H9 (cell line): ENCODE measurements around the gene CHST8. TPM values are rescaled to one million over a fixed set of nuclear protein-coding genes. Genes with fewer than 3 reads are reported as not detected.

Source experiments
- DNase-seq: peaks from one replicate; pipeline ENCODE4 v3.0.0-alpha.2; 2017
- H2AFZ ChIP-seq: one replicate; pipeline ENCODE4 v1.6.1; 2013; ENCODE audit warnings: mild to moderate bottlenecking, low read length, control low read depth, moderate library complexity
- H2AK5ac ChIP-seq: 2 replicates; pipeline ENCODE4 v1.6.1; 2013; ENCODE audit warnings: low read length, control low read depth, mixed read lengths; ENCODE audit not compliant: insufficient read length
- H2BK120ac ChIP-seq: one replicate; pipeline ENCODE4 v1.6.1; 2013; ENCODE audit warnings: low read depth, mild to moderate bottlenecking, low read length, control low read depth, inconsistent platforms; ENCODE audit not compliant: poor library complexity, severe bottlenecking
- H2BK12ac ChIP-seq: 2 replicates; pipeline ENCODE4 v1.6.1; 2013; ENCODE audit warnings: low read length, control low read depth, mixed read lengths, low read depth; ENCODE audit not compliant: insufficient read length
- H2BK15ac ChIP-seq: 2 replicates; pipeline ENCODE4 v1.6.1; 2013; ENCODE audit warnings: low read depth, low read length, control low read depth
- H2BK20ac ChIP-seq: one replicate; pipeline ENCODE4 v1.6.1; 2013; ENCODE audit warnings: low read depth, mild to moderate bottlenecking, low read length, control low read depth, inconsistent platforms; ENCODE audit not compliant: poor library complexity, severe bottlenecking
- H2BK5ac ChIP-seq: 2 replicates; pipeline ENCODE4 v1.6.1; 2013; ENCODE audit warnings: low read length, control low read depth, mixed read lengths; ENCODE audit not compliant: insufficient read length
- H3K14ac ChIP-seq: 2 replicates; pipeline ENCODE4 v1.6.1; 2013; ENCODE audit warnings: low read length, control low read depth; ENCODE audit not compliant: insufficient read depth
- H3K18ac ChIP-seq: 2 replicates; pipeline ENCODE4 v1.6.1; 2013; ENCODE audit warnings: low read depth, mild to moderate bottlenecking, mixed read lengths, low read length, control low read depth; ENCODE audit not compliant: insufficient read length
- H3K23ac ChIP-seq: 2 replicates; pipeline ENCODE4 v1.6.1; 2013; ENCODE audit warnings: low read length, control low read depth, mixed read lengths, low read depth; ENCODE audit not compliant: insufficient read length
- H3K23me2 ChIP-seq: 2 replicates; pipeline ENCODE4 v1.6.1; 2013; ENCODE audit warnings: low read depth, mild to moderate bottlenecking, mixed read lengths, low read length, control low read depth; ENCODE audit not compliant: insufficient read length, poor library complexity, severe bottlenecking
- H3K27ac ChIP-seq: 2 replicates; pipeline ENCODE4 v1.5.1; 2013; ENCODE audit warnings: low read length, control low read depth, mixed read lengths, low read depth; ENCODE audit not compliant: insufficient read length
- H3K27me3 ChIP-seq: 2 replicates; pipeline ENCODE4 v1.6.1; 2013; ENCODE audit warnings: low read length, control low read depth, inconsistent platforms; ENCODE audit not compliant: insufficient read depth
- H3K4ac ChIP-seq: 2 replicates; pipeline ENCODE4 v1.6.1; 2013; ENCODE audit warnings: low read depth, mild to moderate bottlenecking, control low read depth, inconsistent platforms, low read length, moderate library complexity
- H3K4me1 ChIP-seq: 2 replicates; pipeline ENCODE4 v1.6.1; 2013; ENCODE audit warnings: low read length, control low read depth, inconsistent platforms; ENCODE audit not compliant: insufficient read depth
- H3K4me2 ChIP-seq: 2 replicates; pipeline ENCODE4 v1.6.1; 2013; ENCODE audit warnings: low read length, control low read depth, mixed read lengths; ENCODE audit not compliant: insufficient read length, insufficient read depth
- H3K56ac ChIP-seq: 2 replicates; pipeline ENCODE4 v1.6.1; 2013; ENCODE audit warnings: low read depth, mild to moderate bottlenecking, mixed read lengths, low read length, control low read depth; ENCODE audit not compliant: insufficient read length
- H3K79me1 ChIP-seq: 2 replicates; pipeline ENCODE4 v1.6.1; 2013; ENCODE audit warnings: low read depth, mild to moderate bottlenecking, moderate library complexity, low read length, control low read depth, inconsistent platforms; ENCODE audit not compliant: insufficient read depth, poor library complexity, severe bottlenecking
- H3K79me2 ChIP-seq: 2 replicates; pipeline ENCODE4 v1.6.1; 2013; ENCODE audit warnings: low read length, control low read depth, inconsistent platforms; ENCODE audit not compliant: insufficient read depth
- H3K9ac ChIP-seq: 2 replicates; pipeline ENCODE4 v1.6.1; 2013; ENCODE audit warnings: low read length, control low read depth, mixed read lengths; ENCODE audit not compliant: insufficient read length; ENCODE audit errors: extremely low read depth
- H3K9me3 ChIP-seq: one replicate; pipeline ENCODE4 v1.6.1; 2013; ENCODE audit warnings: low read depth, low read length, inconsistent platforms; ENCODE audit not compliant: control insufficient read depth
- H3T11ph ChIP-seq: one replicate; pipeline ENCODE4 v1.6.1; 2013; ENCODE audit warnings: mild to moderate bottlenecking, low read length, control low read depth, inconsistent platforms
- H4K20me1 ChIP-seq: one replicate; pipeline ENCODE4 v1.6.1; 2013; ENCODE audit not compliant: control insufficient read depth, insufficient read length, insufficient read depth
- H4K5ac ChIP-seq: 2 replicates; pipeline ENCODE4 v1.6.1; 2013; ENCODE audit warnings: low read depth, mild to moderate bottlenecking, mixed read lengths, low read length, control low read depth; ENCODE audit not compliant: insufficient read length
- H4K8ac ChIP-seq: replicated peaks from 2 replicates; pipeline ENCODE4 v1.6.1; 2013; ENCODE audit warnings: low read length, control low read depth, mixed read lengths, low read depth; ENCODE audit not compliant: insufficient read length
- H4K91ac ChIP-seq: 2 replicates; pipeline ENCODE4 v1.6.1; 2013; ENCODE audit warnings: low read depth, mild to moderate bottlenecking, moderate library complexity, mixed read lengths, low read length, control low read depth; ENCODE audit not compliant: insufficient read length
- H3K27ac Mint-ChIP-seq, 3 experiments: 2 replicates in 2 of 3; 3 replicates in 1 of 3; pipeline ENCODE4 v1.8.0; 2020 to 2021; ENCODE audit warnings: mixed read lengths in 3 of 3, mild to moderate bottlenecking in 1 of 3, moderate library complexity in 1 of 3
- H3K27me3 Mint-ChIP-seq: 2 replicates; pipeline ENCODE4 v1.8.0; 2021; ENCODE audit warnings: low read depth, mild to moderate bottlenecking, moderate library complexity, mixed read lengths
- H3K36me3 Mint-ChIP-seq, 3 experiments: 2 replicates in 2 of 3; 3 replicates in 1 of 3; pipeline ENCODE4 v1.8.0; 2020 to 2021; ENCODE audit warnings: low read depth in 3 of 3, mixed read lengths in 3 of 3; ENCODE audit not compliant: insufficient read depth in 1 of 3
- H3K4me1 Mint-ChIP-seq, 2 experiments: 2 replicates each; pipeline ENCODE4 v1.8.0; 2020; ENCODE audit warnings: mixed read lengths in 2 of 2
- H3K4me3 Mint-ChIP-seq, 2 experiments: 2 replicates in 1 of 2; 3 replicates in 1 of 2; pipeline ENCODE4 v1.8.0; 2020 to 2021; ENCODE audit warnings: mild to moderate bottlenecking in 2 of 2, mixed read lengths in 2 of 2, moderate library complexity in 1 of 2
- H3K9me3 Mint-ChIP-seq, 2 experiments: 2 replicates in 1 of 2; 3 replicates in 1 of 2; pipeline ENCODE4 v1.8.0; 2020; ENCODE audit warnings: mild to moderate bottlenecking in 2 of 2, mixed read lengths in 2 of 2, moderate library complexity in 1 of 2
- CTCF ChIP-seq: fragments of 200-600 bp; sonication (generic); conservative IDR thresholded peaks from 3 replicates; pipeline ENCODE4 v1.8.0; 2021; ENCODE audit warnings: antibody characterized with exemption, mild to moderate bottlenecking
- WGBS: extraction: QIAGEN DNeasy Blood & Tissue Kit; methylation state at CpG from one replicate; pipeline ENCODE4 v1.1.7; 2013; ENCODE audit warnings: missing lambda C conversion rate, low lambda C conversion rate, mixed read lengths; ENCODE audit not compliant: insufficient read length; ENCODE audit errors: extremely low coverage; 5-methylcytosine and 5-hydroxymethylcytosine counted together
- total RNA-seq: library from RNA; stranded (reverse); gene quantifications from 2 replicates; pipeline ENCODE4 v1.2.1, GENCODE V29; 2021

Gene CHST8
- total RNA-seq, 1 experiment from 2014 or later: 5.1 TPM

GRCh38 chr19:33703821-33704220 is 82.1 kb downstream of the CHST8 start:
- Mint-ChIP-seq H3K4me1 (peaks cover 11 to 14% of the 10 kb centered on the region in 2 experiments), H3K9me3 (no peaks in the 10 kb centered on the region), H3K27me3 (no peaks in the 10 kb centered on the region; the same call in 1 of the 2 replicates), H3K27ac (no peak overlapping the region), H3K4me3 (no peak overlapping the region), H3K36me3 (no peaks in the 10 kb centered on the region)
- H3K79me1 ChIP-seq: no peaks in the 10 kb centered on the region
- no peaks in the 10 kb centered on the region for H3K9me3 ChIP-seq
- no peak overlapping the region for H3K18ac ChIP-seq
- H3K56ac ChIP-seq: no peak overlapping the region
- no peaks in the 10 kb centered on the region for H3K27me3 ChIP-seq
- no peak overlapping the region for H2BK12ac ChIP-seq
- H4K91ac ChIP-seq: no peak overlapping the region
- H2BK5ac ChIP-seq: no peak overlapping the region
- H3K4ac ChIP-seq: no peak overlapping the region
- no peak overlapping the region for H2BK20ac ChIP-seq
- no peak overlapping the region for H4K8ac ChIP-seq
- no peaks in the 10 kb centered on the region; the same call in 1 of the 2 replicates for H3K4me1 ChIP-seq
- H3K79me2 ChIP-seq: no peaks in the 10 kb centered on the region
- no peaks in the 10 kb centered on the region for H4K20me1 ChIP-seq
- no peak overlapping the region for H2AFZ ChIP-seq
- no peak overlapping the region for H2AK5ac ChIP-seq
- H2BK15ac ChIP-seq: no peak overlapping the region
- no peak overlapping the region for H3K9ac ChIP-seq
- H3K4me2 ChIP-seq: no peak overlapping the region
- no CpG with 5 or more reads among the region's 8 CpGs for WGBS
- TF ChIP-seq CTCF: no peak
- H2BK120ac ChIP-seq: no peak overlapping the region
- no peak overlapping the region for H3K23ac ChIP-seq
- no peak overlapping the region for H3K27ac ChIP-seq
- H3T11ph ChIP-seq: no peak overlapping the region
- H3K23me2 ChIP-seq: no peaks in the 10 kb centered on the region
- no peak overlapping the region for H4K5ac ChIP-seq
- no peak for DNase-seq
- H3K14ac ChIP-seq: no peak overlapping the region
